Measurements from ENCODE around the gene VIP. TPM values are rescaled to one million over a fixed set of nuclear protein-coding genes. Genes with fewer than 3 reads are reported as not detected.

The VIP gene
- polyA plus RNA-seq, 1 donor = 2.3 TPM

DNA sequence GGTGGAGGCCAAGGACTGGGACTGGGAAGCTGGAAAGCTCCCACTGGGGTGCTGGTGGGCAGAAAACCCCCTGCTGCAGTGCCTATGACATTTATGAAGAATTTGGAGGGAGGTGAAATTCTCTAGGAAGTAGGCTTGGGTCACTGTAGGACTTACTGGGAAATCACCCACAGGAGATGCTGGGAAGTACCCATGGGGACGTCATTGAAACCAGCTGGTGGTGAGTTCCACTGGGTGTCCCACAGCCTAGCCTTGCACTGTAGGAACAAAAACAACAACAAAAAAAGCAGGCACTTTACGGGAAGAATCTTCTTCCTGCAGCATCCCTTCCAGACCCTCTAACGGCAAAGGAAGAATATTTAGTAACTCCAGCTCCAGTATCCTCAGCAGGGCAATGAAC lies 26.2 kb downstream of the VIP start:
- no peak for DNase-seq (ENCODE audit: low read depth)

DNA sequence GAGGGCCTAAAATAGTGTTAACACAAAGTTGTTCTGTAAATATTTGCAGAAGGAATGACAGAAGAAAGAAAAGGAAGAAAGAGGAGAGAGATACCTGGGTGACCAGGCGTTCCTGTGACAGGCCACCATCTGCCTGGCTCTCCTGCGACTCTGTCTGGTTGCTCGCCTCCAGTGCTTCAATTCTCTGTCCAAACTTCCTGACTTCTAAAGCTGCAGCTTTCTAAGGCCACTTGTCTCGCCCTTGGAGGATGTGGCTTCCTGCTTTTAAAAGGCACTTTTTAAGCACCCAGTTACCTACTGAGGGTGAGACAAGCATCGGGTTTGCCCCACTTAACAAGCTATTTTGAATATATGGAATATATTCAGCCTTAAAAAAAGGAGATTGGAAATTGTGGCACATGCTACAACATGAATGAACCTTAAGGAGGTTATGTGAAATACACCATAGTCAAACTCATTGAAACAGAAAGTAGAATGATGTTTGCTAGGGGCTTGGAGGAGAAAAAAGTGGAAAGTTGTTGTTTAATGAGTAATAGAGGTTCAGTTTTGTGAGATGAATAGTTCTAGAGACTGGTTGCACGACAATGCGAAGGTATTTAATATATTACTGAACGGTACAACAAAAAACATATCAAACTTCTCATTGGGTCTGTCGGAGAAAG lies 32.8 kb downstream of the VIP start:
- no peak for DNase-seq (ENCODE audit: low read depth)

DNA sequence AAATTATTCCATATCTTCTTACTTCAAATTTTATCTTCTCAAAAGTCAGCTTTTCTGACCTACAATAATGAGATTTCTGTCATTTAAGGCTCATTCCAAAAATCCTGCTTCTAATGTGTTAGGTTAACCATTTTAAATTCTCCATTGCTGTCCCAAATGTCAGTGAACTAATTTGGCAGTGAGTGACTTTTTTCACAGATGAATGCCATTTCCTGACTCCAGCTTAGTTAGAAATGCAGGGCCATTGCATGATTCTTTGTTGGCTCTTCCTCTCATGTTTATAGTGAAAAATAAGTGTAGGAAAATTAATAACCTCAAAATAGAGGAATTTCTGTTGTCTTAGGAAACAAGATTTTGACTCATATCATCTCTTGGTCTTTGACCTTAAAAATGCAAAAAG lies 44.1 kb downstream of the VIP start:
- no peak for DNase-seq (ENCODE audit: low read depth)

DNA sequence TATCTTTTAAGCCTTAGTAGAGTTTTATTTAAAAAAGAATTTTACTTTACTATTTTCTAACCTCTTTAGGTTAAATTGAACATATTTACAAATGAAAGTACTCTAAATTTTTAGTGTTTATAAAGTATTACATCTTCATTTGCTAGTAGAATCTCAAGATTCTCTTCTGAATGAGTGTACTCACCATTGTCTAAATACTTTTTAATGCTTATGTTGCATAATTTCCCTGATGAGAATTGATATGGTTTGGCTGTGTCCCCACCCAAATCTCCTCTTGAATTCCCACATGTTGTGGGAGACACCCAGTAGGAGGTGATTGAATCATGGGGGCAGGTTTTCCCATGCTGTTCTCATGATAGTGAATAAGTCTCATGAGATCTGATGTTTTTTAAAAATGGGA lies 53.6 kb downstream of the VIP start:
- no peak for DNase-seq (ENCODE audit: low read depth)

Other genes starting within 250 kb of the VIP start
- gene SYNE1, start 113.4 kb upstream of the VIP start, polyA plus RNA-seq (ENCODE audit: insufficient read length) = 97.1 TPM
- 18.0 TPM for gene MYCT1, start 52.9 kb upstream of the VIP start, polyA plus RNA-seq (ENCODE audit: insufficient read length)
- 12.3 TPM for gene FBXO5, start 232.2 kb downstream of the VIP start, polyA plus RNA-seq (ENCODE audit: insufficient read length)